Vagina (tissue), 2 donors: ENCODE data around the gene PIGS. TPM values are rescaled to one million over a fixed set of nuclear protein-coding genes. Genes with fewer than 3 reads are reported as not detected.

Experiments
- DNase-seq, 2 donors: peaks; one replicate each; pipeline ENCODE4 v3.0.0-alpha.2; 2017; ENCODE audit errors: extremely low spot score in 2 of 2
- H3K27ac ChIP-seq: fragments of 200-600 bp; sonication (generic); one replicate; pipeline ENCODE4 v1.5.1; 2019
- H3K27me3 ChIP-seq: fragments of 200-600 bp; sonication (generic); one replicate; pipeline ENCODE4 v1.5.1; 2019
- H3K36me3 ChIP-seq, 2 donors: fragments of 200-600 bp; sonication (generic); one replicate each; pipeline ENCODE4 v1.5.1; 2017 to 2019
- H3K4me1 ChIP-seq: fragments of 200-600 bp; sonication (generic); one replicate; pipeline ENCODE4 v1.5.1; 2019
- H3K4me3 ChIP-seq, 2 donors: fragments of 200-600 bp; sonication (generic); 1 replicate in 1 of 2; 2 replicates in 1 of 2; pipeline ENCODE4 v1.5.1; 2016 to 2019
- H3K9me3 ChIP-seq: fragments of 200-600 bp; sonication (generic); one replicate; pipeline ENCODE4 v1.5.1; 2019
- CTCF ChIP-seq, 3 experiments: fragments of 450-650 bp in 2 of 3; fragments of 200-600 bp in 1 of 3; sonication (generic) in 1 of 3; IDR thresholded peaks; one replicate each; pipeline ENCODE4 v1.5.1; 2017 to 2019; ENCODE audit warnings: antibody characterized with exemption in 3 of 3, mild to moderate bottlenecking in 2 of 3, moderate library complexity in 2 of 3
- POLR2A ChIP-seq, 2 donors: fragments of 450-650 bp; IDR thresholded peaks; one replicate each; pipeline ENCODE4 v1.6.1; 2017; ENCODE audit warnings: antibody characterized with exemption in 2 of 2, mild to moderate bottlenecking in 2 of 2, moderate library complexity in 2 of 2
- POLR2AphosphoS5 ChIP-seq, 2 donors: sonication (generic); formaldehyde crosslinking; IDR thresholded peaks; one replicate each; pipeline ENCODE4 v1.9.0; 2017; ENCODE audit warnings: antibody characterized with exemption in 2 of 2, mild to moderate bottlenecking in 2 of 2, low read depth in 1 of 2; ENCODE audit not compliant: insufficient read depth in 1 of 2
- intact Hi-C: fragments of 100-400 bp; cut with DNase I; formaldehyde crosslinking; loops from one replicate; pipeline ENCODE4 v1.15.1; 2023
- total RNA-seq: library from RNA; depleted of rRNA; stranded (reverse); fragments of >200 nt; gene quantifications from one replicate; pipeline ENCODE4 v1.2.3, GENCODE V29; 2016

The PIGS gene
- total RNA-seq, 1 donor from 2014 or later: 22.8 TPM

- Histone ChIP-seq H3K9me3 (no peaks in the 10 kb centered on the region), H3K27ac (no peak overlapping the region), H3K4me1 (peaks cover 22% of the 10 kb centered on the region), H3K36me3 (no peaks in the 10 kb centered on the region), H3K4me3 (peak overlapping the region; percentile 57 to 67), H3K27me3 (no peaks in the 10 kb centered on the region)
- DNase-seq: no peak
- no peak for TF ChIP-seq POLR2AphosphoS5 (IDR thresholded peaks at IDR 0.05; ENCODE audit: insufficient read depth in 1 of 2, low read depth in 1 of 2)
- TF ChIP-seq POLR2A (IDR thresholded peaks at IDR 0.05): no peak
- no peak for TF ChIP-seq CTCF (IDR thresholded peaks at IDR 0.05)
- intact Hi-C loops: no loop called here
Observed at GRCh38 chr17:28597606-28598383, 26.5 kb upstream of the PIGS start.

GRCh38 chr17:28592260-28592659 is 20.9 kb upstream of the PIGS start:
- no peaks in the 10 kb centered on the region for H3K4me1 ChIP-seq
- intact Hi-C loops: loop anchor here (2.0 kb wide), 1 partner anchor 35 kb away; no protein-coding TSS in a partner anchor
- no peaks in the 10 kb centered on the region for H3K36me3 ChIP-seq
- no peaks in the 10 kb centered on the region for H3K27me3 ChIP-seq
- no peaks in the 10 kb centered on the region for H3K9me3 ChIP-seq
- no peak overlapping the region for H3K4me3 ChIP-seq
- DNase-seq: no peak
- TF ChIP-seq POLR2A (IDR thresholded peaks at IDR 0.05) (no peak), POLR2AphosphoS5 (IDR thresholded peaks at IDR 0.05; ENCODE audit: insufficient read depth in 1 of 2, low read depth in 1 of 2) (no peak), CTCF (IDR thresholded peaks at IDR 0.05) (no peak)
- H3K27ac ChIP-seq: no peak overlapping the region

- Histone ChIP-seq H3K27me3 (no peaks in the 10 kb centered on the region), H3K4me1 (no peaks in the 10 kb centered on the region), H3K4me3 (no peak overlapping the region), H3K36me3 (peaks cover 0 to 12% of the 10 kb centered on the region in 2 donors), H3K27ac (no peak overlapping the region), H3K9me3 (no peaks in the 10 kb centered on the region)
- TF ChIP-seq POLR2AphosphoS5 (IDR thresholded peaks at IDR 0.05; ENCODE audit: insufficient read depth in 1 of 2, low read depth in 1 of 2): no peak
- DNase-seq: no peak
- intact Hi-C loops: no loop called here
Observed at GRCh38 chr17:28585851-28586250, 14.5 kb upstream of the PIGS start.

GRCh38 chr17:28584434-28584833 is 13.1 kb upstream of the PIGS start:
- no peak overlapping the region for H3K4me3 ChIP-seq
- H3K27me3 ChIP-seq: no peaks in the 10 kb centered on the region
- DNase-seq: no peak
- intact Hi-C loops: no loop called here
- H3K4me1 ChIP-seq: no peaks in the 10 kb centered on the region
- H3K27ac ChIP-seq: no peak overlapping the region
- no peaks in the 10 kb centered on the region for H3K9me3 ChIP-seq
- no peak for TF ChIP-seq POLR2A (IDR thresholded peaks at IDR 0.05)
- H3K36me3 ChIP-seq: peaks cover 0 to 12% of the 10 kb centered on the region in 2 donors

GRCh38 chr17:28582513-28582912 is 11.2 kb upstream of the PIGS start:
- Histone ChIP-seq H3K4me3 (no peak overlapping the region), H3K27me3 (no peaks in the 10 kb centered on the region), H3K4me1 (peaks cover 1% of the 10 kb centered on the region), H3K27ac (no peak overlapping the region), H3K36me3 (peaks cover 0 to 12% of the 10 kb centered on the region in 2 donors), H3K9me3 (no peaks in the 10 kb centered on the region)
- TF ChIP-seq POLR2AphosphoS5 (IDR thresholded peaks at IDR 0.05; ENCODE audit: insufficient read depth in 1 of 2, low read depth in 1 of 2) (no peak), CTCF (IDR thresholded peaks at IDR 0.05) (no peak), POLR2A (IDR thresholded peaks at IDR 0.05) (no peak)
- intact Hi-C loops: no loop called here
- DNase-seq: no peak

- no peak overlapping the region for H3K4me3 ChIP-seq
- no peak for DNase-seq
- H3K9me3 ChIP-seq: no peaks in the 10 kb centered on the region
- H3K4me1 ChIP-seq: peaks cover 10% of the 10 kb centered on the region
- peaks cover 0 to 12% of the 10 kb centered on the region in 2 donors for H3K36me3 ChIP-seq
- H3K27ac ChIP-seq: no peak overlapping the region
- intact Hi-C loops: loop anchor here (1.0 kb wide), 1 partner anchor 45 kb away; no protein-coding TSS in a partner anchor
- no peaks in the 10 kb centered on the region for H3K27me3 ChIP-seq
- TF ChIP-seq POLR2AphosphoS5 (IDR thresholded peaks at IDR 0.05; ENCODE audit: insufficient read depth in 1 of 2, low read depth in 1 of 2): no peak
- no peak for TF ChIP-seq CTCF (IDR thresholded peaks at IDR 0.05)
- no peak for TF ChIP-seq POLR2A (IDR thresholded peaks at IDR 0.05)
Observed at GRCh38 chr17:28580959-28581358, 9.6 kb upstream of the PIGS start.
